Fibroblast of the aortic adventitia (primary cell): Measurements from ENCODE around the gene SPTLC3. TPM values are rescaled to one million over a fixed set of nuclear protein-coding genes. Genes with fewer than 3 reads are reported as not detected.

Experiments used
- DNase-seq: peaks from one replicate; pipeline ENCODE4 v3.0.0-alpha.2; 2010; ENCODE audit warnings: low read depth
- H3K4me3 ChIP-seq: 2 replicates; pipeline ENCODE4 v1.5.1; 2011; ENCODE audit warnings: low read depth, mild to moderate bottlenecking, control low read depth, low read length, moderate library complexity
- total RNA-seq: library from RNA; depleted of rRNA; stranded (reverse); fragments of >200 nt; gene quantifications from 2 replicates; pipeline ENCODE4 v1.2.3, GENCODE V29; 2012; ENCODE audit warnings: low replicate concordance
- TF ChIP-seq, protein P1 (sequence below): IDR thresholded peaks from 2 replicates; pipeline ENCODE4 v1.5.1; 2011; ENCODE audit warnings: mild to moderate bottlenecking, low read length, control low read depth, inconsistent platforms; ENCODE audit not compliant: insufficient read depth

Gene SPTLC3
- total RNA-seq, 1 donor, result 30.6 TPM

DNA sequence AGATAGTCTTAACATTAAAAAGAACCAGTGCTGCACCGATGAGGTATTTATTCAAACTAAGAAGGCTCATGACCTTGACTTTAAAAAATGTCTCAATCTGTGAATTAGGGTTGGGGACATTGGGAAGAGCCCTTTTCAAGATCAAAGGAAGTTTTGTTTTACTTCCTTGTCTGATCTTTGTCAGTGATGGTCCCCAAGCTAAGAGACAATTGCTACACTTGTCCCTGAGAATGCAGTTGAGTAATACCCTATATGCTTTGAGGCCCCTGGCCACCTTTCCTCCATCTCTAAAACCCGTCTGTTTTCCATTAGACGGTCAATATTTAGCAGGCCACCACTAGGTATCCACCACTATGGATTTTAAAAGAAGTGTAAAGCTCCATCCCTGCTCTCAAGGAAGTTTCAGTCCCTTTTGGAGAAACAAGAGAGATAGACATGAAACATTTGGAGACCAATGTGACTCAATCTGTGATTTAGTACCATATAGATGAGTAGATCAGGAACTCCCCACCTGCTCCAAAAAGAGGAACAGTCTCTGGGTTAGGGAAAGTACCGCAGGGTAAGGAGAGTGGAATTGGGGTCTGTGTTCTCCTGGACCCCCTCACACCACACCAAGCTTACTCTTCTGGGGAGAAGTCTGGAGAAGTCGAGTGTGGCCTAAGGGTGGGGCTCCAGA lies 113.2 kb downstream of the SPTLC3 start:
- no peak for DNase-seq
- no peak overlapping the region for H3K4me3 ChIP-seq
- TF ChIP-seq, protein P1, sequence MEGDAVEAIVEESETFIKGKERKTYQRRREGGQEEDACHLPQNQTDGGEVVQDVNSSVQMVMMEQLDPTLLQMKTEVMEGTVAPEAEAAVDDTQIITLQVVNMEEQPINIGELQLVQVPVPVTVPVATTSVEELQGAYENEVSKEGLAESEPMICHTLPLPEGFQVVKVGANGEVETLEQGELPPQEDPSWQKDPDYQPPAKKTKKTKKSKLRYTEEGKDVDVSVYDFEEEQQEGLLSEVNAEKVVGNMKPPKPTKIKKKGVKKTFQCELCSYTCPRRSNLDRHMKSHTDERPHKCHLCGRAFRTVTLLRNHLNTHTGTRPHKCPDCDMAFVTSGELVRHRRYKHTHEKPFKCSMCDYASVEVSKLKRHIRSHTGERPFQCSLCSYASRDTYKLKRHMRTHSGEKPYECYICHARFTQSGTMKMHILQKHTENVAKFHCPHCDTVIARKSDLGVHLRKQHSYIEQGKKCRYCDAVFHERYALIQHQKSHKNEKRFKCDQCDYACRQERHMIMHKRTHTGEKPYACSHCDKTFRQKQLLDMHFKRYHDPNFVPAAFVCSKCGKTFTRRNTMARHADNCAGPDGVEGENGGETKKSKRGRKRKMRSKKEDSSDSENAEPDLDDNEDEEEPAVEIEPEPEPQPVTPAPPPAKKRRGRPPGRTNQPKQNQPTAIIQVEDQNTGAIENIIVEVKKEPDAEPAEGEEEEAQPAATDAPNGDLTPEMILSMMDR, result no peak

GRCh38 chr20:13125486-13125885 lies 116.7 kb downstream of the SPTLC3 start:
- DNase-seq, result no peak
- no peak overlapping the region for H3K4me3 ChIP-seq
- TF ChIP-seq, protein P1, result no peak

GRCh38 chr20:13128173-13128572 lies 119.4 kb downstream of the SPTLC3 start:
- no peak for DNase-seq
- TF ChIP-seq, protein P1, result no peak
- H3K4me3 ChIP-seq, result no peak overlapping the region

- no peak for DNase-seq
- H3K4me3 ChIP-seq, result no peak overlapping the region
- TF ChIP-seq, protein P1, result no peak
These were observed 121.4 kb downstream of the SPTLC3 start for GRCh38 chr20:13130061-13130706.

- no peak for DNase-seq
- H3K4me3 ChIP-seq, result no peak overlapping the region
- TF ChIP-seq, protein P1, result no peak
These were observed 121.9 kb downstream of the SPTLC3 start for GRCh38 chr20:13130707-13131103.

DNA sequence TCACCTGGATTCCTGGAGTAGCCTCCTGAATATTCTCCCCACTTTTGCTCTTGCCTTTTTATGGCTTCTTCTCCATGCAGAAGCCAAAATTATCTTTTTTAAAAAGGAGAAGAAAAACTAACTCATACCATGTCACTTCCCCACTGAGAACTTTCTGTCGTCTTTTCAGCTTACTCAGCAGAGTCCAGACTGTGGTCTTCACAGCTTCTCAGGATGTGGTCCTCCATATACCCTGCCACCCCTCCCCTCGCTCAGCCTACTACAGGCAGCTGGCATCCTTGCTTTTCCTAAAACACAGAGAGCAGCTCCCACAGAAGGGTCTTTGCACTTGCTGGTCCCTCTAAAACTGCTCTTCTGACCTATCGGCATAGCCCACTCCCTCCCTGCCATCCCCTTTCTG lies 122.9 kb downstream of the SPTLC3 start:
- TF ChIP-seq, protein P1, result no peak
- H3K4me3 ChIP-seq, result no peak overlapping the region
- no peak for DNase-seq
